K562 (cell line): ENCODE data around the gene LAT. TPM values are rescaled to one million over a fixed set of nuclear protein-coding genes. Genes with fewer than 3 reads are reported as not detected.

Experiments used
- CREB1 ChIP-seq, 2 experiments: sonication (generic) in 1 of 2; formaldehyde crosslinking in 1 of 2; IDR thresholded peaks; 2 replicates each; pipeline versions ENCODE4 v1.6.1 to v1.8.0; 2012 to 2022; ENCODE audit warnings: inconsistent platforms in 1 of 2, mild to moderate bottlenecking in 1 of 2, missing genetic modification reagents in 1 of 2, moderate library complexity in 1 of 2
- ELF1 ChIP-seq: fragments of 200-800 bp; sonication (Bioruptor generic); IDR thresholded peaks from 2 replicates; pipeline ENCODE4 v1.6.1; 2016; ENCODE audit warnings: missing genetic modification characterization, missing compliant biosample characterization
- ETV5 ChIP-seq: sonication (generic); formaldehyde crosslinking; IDR thresholded peaks from 2 replicates; pipeline ENCODE4 v1.4.0; 2020; ENCODE audit warnings: low read depth, mild to moderate bottlenecking, missing genetic modification reagents
- HIVEP1 ChIP-seq: fragments of 250-450 bp; sonication (Bioruptor Pico); IDR thresholded peaks from 2 replicates; pipeline ENCODE4 v1.4.0; 2020; ENCODE audit warnings: mild to moderate bottlenecking
- KAT8 ChIP-seq: fragments of 450-650 bp; IDR thresholded peaks from 2 replicates; pipeline ENCODE4 v1.6.1; 2016; ENCODE audit warnings: low read depth, mild to moderate bottlenecking
- NCOA6 ChIP-seq: fragments of 450-650 bp; IDR thresholded peaks from 2 replicates; pipeline ENCODE4 v1.6.1; 2017; ENCODE audit warnings: mild to moderate bottlenecking
- PHF21A ChIP-seq: fragments of 450-650 bp; IDR thresholded peaks from 2 replicates; pipeline ENCODE4 v1.6.1; 2017; ENCODE audit warnings: low read depth, borderline replicate concordance
- STAG1 ChIP-seq: sonication (generic); formaldehyde crosslinking; IDR thresholded peaks from 2 replicates; pipeline ENCODE4 v1.5.0; 2020; ENCODE audit warnings: missing genetic modification reagents, borderline replicate concordance
- TRIM25 ChIP-seq: fragments of 450-650 bp; IDR thresholded peaks from 2 replicates; pipeline ENCODE4 v1.7.0; 2016; ENCODE audit warnings: borderline replicate concordance
- ZNF212 ChIP-seq: fragments of 450-650 bp; formaldehyde crosslinking; IDR thresholded peaks from 2 replicates; pipeline ENCODE4 v1.4.0; 2020; ENCODE audit warnings: mild to moderate bottlenecking
- polyA plus RNA-seq, 8 experiments: library from polyadenylated mRNA; depleted of rRNA in 4 of 8; stranded (reverse) in 5 of 8; unstranded in 3 of 8; fragments of >200 nt; fragmentation: Nextera tagmentation in 2 of 8; fragmentation: Illumina TruSeq in 1 of 8; extraction: Ambion mirVana in 2 of 8; extraction: Trizol in 1 of 8; gene quantifications; 2 replicates each; pipeline versions ENCODE4 v1.2.1 to v1.2.3, GENCODE V29; 2011 to 2014; ENCODE audit warnings: inconsistent platforms in 1 of 8, missing spikeins in 1 of 8
- total RNA-seq, 7 experiments: library from RNA; depleted of rRNA in 6 of 7; stranded (reverse); fragments of >200 nt in 6 of 7; fragmentation: Illumina TruSeq in 2 of 7; extraction: Trizol in 2 of 7; gene quantifications; 2 replicates each; pipeline versions ENCODE4 v1.2.1 to v1.2.3, GENCODE V29; 2011 to 2021; ENCODE audit warnings: low replicate concordance in 1 of 7
- TF ChIP-seq, protein P1 (sequence below), 2 experiments: IDR thresholded peaks; 2 replicates each; pipeline ENCODE4 v1.6.1; 2012; ENCODE audit warnings: improper control_type of control experiment in 2 of 2, low read depth in 2 of 2, low read length in 2 of 2, borderline replicate concordance in 1 of 2

LAT gene
- total and polyA plus RNA-seq, 9 of the 15 experiments (the other 6 are each of a cell fraction or from before 2014, with no cell fraction given) = 0.40 to 4.2 (median 1.3) TPM

GRCh38 chr16:28974437-28975157 is 10.3 kb upstream of the LAT start, which contains the start of gene SPNS1 (continued):
- TF ChIP-seq, protein P1, sequence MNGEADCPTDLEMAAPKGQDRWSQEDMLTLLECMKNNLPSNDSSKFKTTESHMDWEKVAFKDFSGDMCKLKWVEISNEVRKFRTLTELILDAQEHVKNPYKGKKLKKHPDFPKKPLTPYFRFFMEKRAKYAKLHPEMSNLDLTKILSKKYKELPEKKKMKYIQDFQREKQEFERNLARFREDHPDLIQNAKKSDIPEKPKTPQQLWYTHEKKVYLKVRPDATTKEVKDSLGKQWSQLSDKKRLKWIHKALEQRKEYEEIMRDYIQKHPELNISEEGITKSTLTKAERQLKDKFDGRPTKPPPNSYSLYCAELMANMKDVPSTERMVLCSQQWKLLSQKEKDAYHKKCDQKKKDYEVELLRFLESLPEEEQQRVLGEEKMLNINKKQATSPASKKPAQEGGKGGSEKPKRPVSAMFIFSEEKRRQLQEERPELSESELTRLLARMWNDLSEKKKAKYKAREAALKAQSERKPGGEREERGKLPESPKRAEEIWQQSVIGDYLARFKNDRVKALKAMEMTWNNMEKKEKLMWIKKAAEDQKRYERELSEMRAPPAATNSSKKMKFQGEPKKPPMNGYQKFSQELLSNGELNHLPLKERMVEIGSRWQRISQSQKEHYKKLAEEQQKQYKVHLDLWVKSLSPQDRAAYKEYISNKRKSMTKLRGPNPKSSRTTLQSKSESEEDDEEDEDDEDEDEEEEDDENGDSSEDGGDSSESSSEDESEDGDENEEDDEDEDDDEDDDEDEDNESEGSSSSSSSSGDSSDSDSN (IDR thresholded peaks at IDR 0.05; ENCODE audit: borderline replicate concordance in 1 of 2, low read depth in 2 of 2, low read length in 2 of 2) = 0 out of 4 replicates have a peak, but pooled peaks of 1 of the 2 experiments have one; percentile 40
- TF ChIP-seq HIVEP1 (CRISPR knock-in tag) (0 out of 2 replicates have a peak, but pooled peaks have one; percentile 7), ETV5 (CRISPR knock-in tag) (peak; percentile 32; the same call in 1 of the 2 replicates), TRIM25 (no peak), ZNF212 (no peak), NCOA6 (0 out of 2 replicates have a peak, but pooled peaks have one; percentile 16), STAG1 (peak; percentile 5; the same call in 1 of the 2 replicates), ELF1 (peak; percentile 85), KAT8 (peak; percentile 64; the same call in 1 of the 2 replicates), PHF21A (0 out of 2 replicates have a peak, but pooled peaks have one; percentile 69), CREB1 (IDR thresholded peaks at IDR 0.05) (peak; percentile 43), CREB1 (CRISPR knock-in tag; IDR thresholded peaks at IDR 0.05) (peak; percentile 48; the same call in 1 of the 2 replicates)
